ENCODE results near the gene BHLHE40.

Gene BHLHE40

GRCh38 chr3:4953119-4953518, 26.1 kb upstream of the BHLHE40 start:
- Histone ChIP-seq H3K9ac (no peak overlapping the region), H3K79me2 (ENCODE audit: insufficient read depth, low read depth) (no peaks in the 10 kb centered on the region), H3K27ac (no peak overlapping the region), H3K4me1 (ENCODE audit: low read depth, poor library complexity, severe bottlenecking) (no peaks in the 10 kb centered on the region), H3K4me2 (no peak overlapping the region), H3K36me3 (ENCODE audit: insufficient read depth) (no peaks in the 10 kb centered on the region), H4K20me1 (ENCODE audit: insufficient read depth) (no peaks in the 10 kb centered on the region), H3K4me3 (IDR thresholded peaks at IDR 0.05; ENCODE audit: insufficient read depth, low read depth, low read length) (no peak overlapping the region), H3K27me3 (ENCODE audit: insufficient read depth, low read depth) (no peaks in the 10 kb centered on the region), H2AFZ (ENCODE audit: low read depth) (no peak overlapping the region)
- TF ChIP-seq CTCF (conservative IDR thresholded peaks at IDR 0.05; ENCODE audit: low read depth, low read length): no peak

- Histone ChIP-seq H3K9ac (no peak overlapping the region), H3K36me3 (ENCODE audit: insufficient read depth) (no peaks in the 10 kb centered on the region), H3K27ac (no peak overlapping the region), H4K20me1 (ENCODE audit: insufficient read depth) (no peaks in the 10 kb centered on the region), H3K4me3 (IDR thresholded peaks at IDR 0.05; ENCODE audit: insufficient read depth, low read depth, low read length) (no peak overlapping the region), H2AFZ (ENCODE audit: low read depth) (no peak overlapping the region), H3K79me2 (ENCODE audit: insufficient read depth, low read depth) (no peaks in the 10 kb centered on the region), H3K4me2 (no peak overlapping the region), H3K27me3 (ENCODE audit: insufficient read depth, low read depth) (no peaks in the 10 kb centered on the region), H3K4me1 (ENCODE audit: low read depth, poor library complexity, severe bottlenecking) (no peaks in the 10 kb centered on the region)
- no peak for TF ChIP-seq CTCF (conservative IDR thresholded peaks at IDR 0.05; ENCODE audit: low read depth, low read length)
These were observed 24.8 kb upstream of the BHLHE40 start for GRCh38 chr3:4954256-4955000.

GRCh38 chr3:4956099-4956498, 23.1 kb upstream of the BHLHE40 start:
- Histone ChIP-seq H3K27ac (no peak overlapping the region), H3K4me2 (no peak overlapping the region), H3K4me3 (IDR thresholded peaks at IDR 0.05; ENCODE audit: insufficient read depth, low read depth, low read length) (no peak overlapping the region), H3K79me2 (ENCODE audit: insufficient read depth, low read depth) (no peaks in the 10 kb centered on the region), H3K9ac (no peak overlapping the region), H4K20me1 (ENCODE audit: insufficient read depth) (no peaks in the 10 kb centered on the region), H3K36me3 (ENCODE audit: insufficient read depth) (no peaks in the 10 kb centered on the region), H3K27me3 (ENCODE audit: insufficient read depth, low read depth) (no peaks in the 10 kb centered on the region), H2AFZ (ENCODE audit: low read depth) (no peak overlapping the region), H3K4me1 (ENCODE audit: low read depth, poor library complexity, severe bottlenecking) (no peaks in the 10 kb centered on the region)
- TF ChIP-seq CTCF (conservative IDR thresholded peaks at IDR 0.05; ENCODE audit: low read depth, low read length): no peak

GRCh38 chr3:4956738-4957137, 22.5 kb upstream of the BHLHE40 start:
- Histone ChIP-seq H2AFZ (ENCODE audit: low read depth) (no peak overlapping the region), H3K79me2 (ENCODE audit: insufficient read depth, low read depth) (no peaks in the 10 kb centered on the region), H3K9ac (no peak overlapping the region), H4K20me1 (ENCODE audit: insufficient read depth) (no peaks in the 10 kb centered on the region), H3K36me3 (ENCODE audit: insufficient read depth) (no peaks in the 10 kb centered on the region), H3K4me1 (ENCODE audit: low read depth, poor library complexity, severe bottlenecking) (no peaks in the 10 kb centered on the region), H3K4me2 (no peak overlapping the region), H3K4me3 (IDR thresholded peaks at IDR 0.05; ENCODE audit: insufficient read depth, low read depth, low read length) (no peak overlapping the region), H3K27me3 (ENCODE audit: insufficient read depth, low read depth) (no peaks in the 10 kb centered on the region), H3K27ac (no peak overlapping the region)
- no peak for TF ChIP-seq CTCF (conservative IDR thresholded peaks at IDR 0.05; ENCODE audit: low read depth, low read length)

Data from KMS-11 (cell line).